NCI-H187 (cell line): Measurements from ENCODE around the gene SULT1B1.

Source experiments
- DNase-seq, 2 experiments: peaks; one replicate each; lab custom pipeline; 2025; lab: John Stamatoyannopoulos, UW

Gene SULT1B1

DNA sequence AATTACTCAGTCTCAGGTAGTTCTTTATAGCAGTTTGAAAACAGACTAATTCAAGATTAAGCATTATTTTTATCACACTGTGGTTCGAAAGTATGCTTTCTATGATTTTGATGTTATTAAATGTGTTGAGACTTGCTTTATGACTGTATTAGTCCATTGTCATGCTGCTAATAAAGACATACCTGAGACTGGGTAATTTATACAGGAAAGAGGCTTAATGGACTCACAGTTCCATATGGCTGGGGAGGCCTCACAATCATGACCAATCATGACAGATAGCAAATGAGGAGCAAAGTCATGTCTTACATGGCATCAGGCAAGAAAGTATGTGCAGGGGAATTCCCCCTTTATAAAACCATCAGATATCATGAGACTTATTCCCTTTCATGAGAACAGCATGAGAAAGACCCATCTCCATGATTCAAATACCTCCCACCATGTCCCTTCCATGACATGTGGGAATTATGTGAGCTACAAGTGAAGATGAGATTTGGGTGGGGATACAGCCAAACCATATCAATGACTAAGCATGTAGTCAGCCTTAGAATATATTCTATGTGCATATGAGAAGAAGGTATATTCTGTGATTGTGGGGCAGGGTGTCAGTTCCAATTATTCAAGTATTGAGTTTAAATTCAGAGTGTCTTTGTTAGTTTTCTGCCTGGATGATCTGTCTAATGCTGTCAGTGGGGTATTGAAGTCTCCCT lies 62.7 kb downstream of the SULT1B1 start:
- DNase-seq, result no peak

DNA sequence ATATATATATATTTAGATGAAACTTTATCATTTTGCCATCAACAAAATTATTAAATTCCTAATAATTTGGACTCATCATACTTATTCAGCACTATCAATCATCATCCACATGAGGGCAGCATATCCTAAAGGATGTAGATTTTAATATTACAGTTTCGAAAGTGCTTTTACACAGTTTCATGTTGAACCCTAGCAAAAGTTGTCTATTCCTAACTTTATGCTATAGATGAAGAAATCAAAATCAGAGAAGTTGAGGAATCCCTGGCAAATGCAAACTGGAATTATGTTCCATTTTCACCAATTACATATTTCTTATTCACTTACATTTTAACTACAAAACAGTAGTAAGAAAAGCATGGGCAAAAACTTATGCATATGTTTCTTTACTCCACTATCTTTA lies 70.8 kb downstream of the SULT1B1 start:
- DNase-seq, result no peak

DNA sequence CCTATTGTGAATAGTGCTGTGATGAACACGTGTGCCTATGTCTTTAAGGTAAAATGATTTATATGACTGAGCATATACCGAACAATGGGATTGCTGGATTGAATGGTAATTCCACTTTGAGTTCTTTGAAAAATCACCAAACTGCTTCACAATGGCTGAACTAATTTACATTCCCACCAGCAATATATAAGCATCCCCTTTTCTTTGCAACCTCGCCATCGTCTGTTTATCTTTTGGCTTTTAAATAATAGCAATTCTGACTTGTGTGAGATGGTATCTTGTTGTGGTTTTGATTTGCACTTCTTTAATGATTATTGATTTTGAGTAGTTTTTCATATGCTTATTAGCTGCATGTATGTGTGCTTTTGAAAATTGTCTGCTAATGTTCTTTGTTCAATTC lies 75.6 kb downstream of the SULT1B1 start:
- no peak for DNase-seq
